Measurements from ENCODE around the gene PNCK.
"Not testable (repeated sequence)": the region's sequence is repeated elsewhere in the genome, so short reads cannot be mapped to it uniquely, and the experiment has no call there.

The PNCK gene

DNA sequence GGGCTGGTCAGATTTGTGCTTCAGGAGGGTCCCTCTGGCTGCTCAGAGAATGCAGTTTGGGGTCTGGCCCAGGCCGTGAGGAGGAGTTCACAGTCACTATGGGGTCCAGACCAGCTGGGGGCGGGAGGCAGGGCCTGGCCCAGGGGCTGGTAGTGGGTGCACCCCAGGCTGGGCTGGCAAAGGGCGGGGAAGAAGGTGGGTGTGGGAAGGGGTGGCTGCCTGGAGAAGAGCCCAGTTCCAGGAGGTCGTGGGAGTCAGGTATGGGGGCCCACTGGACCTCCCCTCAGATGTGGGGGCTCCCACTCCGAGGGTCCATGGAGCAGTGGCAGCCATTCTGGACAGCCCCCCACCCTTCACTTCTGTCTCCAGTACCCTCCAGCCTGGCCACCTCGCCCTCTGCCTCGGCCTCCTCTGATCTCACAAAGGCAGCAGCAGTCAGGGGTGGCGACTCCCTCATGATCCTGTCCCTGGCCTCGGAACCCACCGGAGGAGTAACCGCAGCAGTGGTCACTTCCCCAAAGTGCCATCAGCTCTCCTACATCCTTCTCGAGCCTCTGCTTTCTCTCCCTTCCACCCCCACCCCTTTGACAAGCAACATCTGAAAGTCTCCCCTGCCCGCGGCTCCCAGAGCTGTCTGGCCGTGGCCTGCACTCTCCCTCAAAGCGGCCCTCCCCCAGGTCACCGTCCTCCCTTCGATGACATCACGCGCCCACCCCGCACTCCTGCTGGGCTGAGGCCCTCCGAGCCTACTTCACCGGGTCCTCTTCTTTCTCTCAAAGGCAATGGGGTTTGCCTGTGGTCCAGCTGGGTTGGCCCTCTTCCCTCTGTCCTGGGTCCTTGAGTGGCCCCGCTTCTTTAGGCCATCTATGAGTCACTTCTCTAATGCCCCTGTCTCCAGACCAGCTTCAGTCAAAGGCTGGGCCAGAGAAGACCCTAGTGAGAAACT, 12.4 kb upstream of the PNCK start:
- peak; percentile 2 to 21 for DNase-seq

DNA sequence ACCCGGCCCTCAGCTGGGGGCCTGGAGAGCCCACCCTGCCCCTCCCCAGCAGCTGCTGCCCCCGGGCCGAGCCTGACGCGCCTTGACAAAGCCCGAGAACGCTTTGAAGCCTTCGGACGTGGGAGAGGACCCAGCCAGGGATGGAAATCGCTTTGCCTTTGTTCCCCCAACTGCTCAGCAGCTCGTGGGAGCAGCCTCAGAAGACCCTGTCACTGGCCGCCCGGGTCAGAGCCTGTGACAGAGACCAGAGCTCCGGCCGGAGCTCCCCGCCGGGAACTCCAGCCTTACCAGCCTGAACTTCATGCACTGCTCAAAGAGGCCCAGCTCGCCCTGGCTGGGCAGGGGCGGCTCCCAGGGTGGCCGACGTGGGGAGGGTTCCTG, 11.5 kb upstream of the PNCK start:
- no peak for DNase-seq

DNA sequence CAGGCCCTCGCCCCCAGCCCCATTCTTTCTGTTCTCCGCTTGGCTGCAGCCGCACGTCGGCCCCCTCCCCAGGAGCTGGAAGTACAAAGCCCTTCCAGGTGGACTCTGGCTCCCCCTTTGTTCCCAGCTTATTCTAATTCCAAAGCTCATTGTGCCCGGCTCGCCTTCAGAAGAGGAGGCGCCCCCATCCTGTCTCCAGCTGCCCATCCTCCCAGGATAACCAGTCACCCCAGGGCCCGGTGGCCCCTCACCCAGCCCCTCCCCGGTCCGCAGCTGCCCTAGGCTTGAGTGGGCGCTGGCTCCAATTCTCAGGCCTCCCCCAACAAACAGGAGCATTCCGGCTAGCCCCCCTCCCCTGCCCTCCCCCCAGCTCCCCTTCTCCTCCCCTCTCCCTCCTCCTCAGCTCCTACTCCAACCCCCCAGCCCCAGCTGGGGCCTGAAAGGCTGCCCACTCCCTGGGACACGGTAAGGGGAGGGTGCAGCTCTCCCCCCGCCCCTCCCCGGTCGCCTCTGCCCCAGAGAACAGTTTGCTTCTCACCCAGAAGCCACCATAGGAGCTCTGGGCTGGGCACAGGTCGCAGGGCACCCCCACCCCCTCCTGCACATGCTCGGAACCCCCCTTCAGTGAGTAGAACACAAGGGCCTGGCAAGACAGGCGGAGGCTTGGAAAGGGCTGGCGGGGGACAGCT, 11.0 kb upstream of the PNCK start:
- no peak for DNase-seq

GRCh38 chrX:153683486-153683885, 9.9 kb upstream of the PNCK start:
- DNase-seq: not testable (repeated sequence)

GRCh38 chrX:153681175-153681574, 7.6 kb upstream of the PNCK start:
- no peak for DNase-seq

- DNase-seq: no peak
Observed at GRCh38 chrX:153674219-153674851, 722 bp upstream of the PNCK start.

DNA sequence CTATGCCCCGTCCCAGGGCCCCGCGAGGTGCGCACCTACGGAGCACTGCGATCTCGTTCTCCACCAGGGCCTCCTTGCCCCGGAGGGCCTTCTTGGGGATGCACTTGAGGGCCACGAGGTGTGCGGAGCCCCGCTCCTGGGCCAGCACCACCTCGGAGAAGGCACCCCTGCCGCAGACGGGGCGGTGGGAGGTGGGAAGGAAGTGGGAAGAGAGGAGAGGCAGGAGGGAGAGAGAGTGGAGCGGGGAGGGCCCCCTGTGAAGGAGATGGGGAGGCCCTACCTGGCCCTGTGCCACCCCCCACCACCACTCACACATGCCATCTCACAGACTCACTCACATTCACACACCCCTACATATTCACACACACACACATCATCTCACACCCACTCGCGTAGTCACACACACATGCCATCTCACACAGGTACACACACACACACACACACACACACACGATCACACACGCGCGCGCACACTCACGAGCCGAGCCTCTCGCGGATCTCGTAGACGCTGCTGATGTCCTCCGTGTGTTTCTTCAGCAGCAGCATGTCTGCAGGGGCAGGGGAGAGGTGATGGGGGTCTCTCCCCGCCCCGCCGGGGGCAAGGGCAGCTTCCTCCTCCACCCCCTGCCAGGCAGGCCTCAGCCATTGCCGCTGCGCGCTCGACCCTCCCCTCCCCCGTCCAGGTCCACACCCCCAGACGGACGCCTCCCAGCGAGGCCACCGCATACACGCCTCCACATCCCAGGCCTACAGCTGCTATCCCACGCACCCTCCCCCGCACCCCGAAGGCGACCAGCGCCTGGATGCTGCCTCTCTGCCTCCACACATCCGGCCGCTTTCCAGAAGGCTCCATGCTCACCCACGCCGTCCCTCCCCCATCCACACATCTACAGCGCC, 834 bp downstream of the PNCK start:
- no peak for DNase-seq

GRCh38 chrX:153671589-153672530, 1.8 kb downstream of the PNCK start:
- no peak for DNase-seq

GRCh38 chrX:153670748-153671588, 2.6 kb downstream of the PNCK start:
- DNase-seq: no peak

- no peak for DNase-seq
Observed at GRCh38 chrX:153669901-153670731, 3.5 kb downstream of the PNCK start.

GRCh38 chrX:153669174-153669890, 4.3 kb downstream of the PNCK start:
- peak in 1 of 2 donors; percentile 10 for DNase-seq

- no peak for DNase-seq
Observed at GRCh38 chrX:153668423-153669173, 5.0 kb downstream of the PNCK start.

- DNase-seq: peak; percentile 59 to 89
Observed at GRCh38 chrX:153667956-153668396, 5.6 kb downstream of the PNCK start.

DNA sequence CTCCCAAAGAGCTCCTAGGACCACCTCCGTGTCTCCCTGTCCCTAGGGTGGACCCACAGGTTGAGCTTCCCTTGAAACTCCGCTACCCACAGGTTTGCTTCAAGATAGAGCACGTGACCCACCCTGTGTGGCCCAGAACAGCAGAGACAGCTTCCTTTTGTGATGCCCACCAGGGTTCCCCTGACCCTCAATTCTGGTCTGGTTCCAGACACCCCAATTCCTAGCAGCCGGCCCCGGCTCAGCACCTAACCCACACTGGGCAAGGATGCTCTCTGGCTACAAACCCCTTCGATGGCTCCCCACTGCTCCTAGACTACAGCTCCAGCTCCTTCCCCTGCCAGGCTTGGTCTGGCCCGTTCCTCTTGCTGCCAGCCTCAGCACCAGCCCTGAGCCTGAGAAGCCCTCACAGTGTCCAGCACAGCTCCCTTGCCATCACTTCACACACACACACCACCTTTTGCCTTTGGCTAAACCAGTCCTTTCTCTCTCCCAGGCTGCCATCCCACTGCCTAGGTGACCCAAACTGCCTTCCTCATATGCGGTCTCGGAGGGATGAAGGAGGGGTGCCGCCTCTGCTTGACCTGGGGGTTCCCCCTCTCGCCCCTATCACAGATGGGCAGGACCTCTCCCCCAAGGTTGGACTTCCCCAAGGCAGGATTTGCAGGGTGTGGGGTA, 6.2 kb downstream of the PNCK start:
- no peak for DNase-seq

DNA sequence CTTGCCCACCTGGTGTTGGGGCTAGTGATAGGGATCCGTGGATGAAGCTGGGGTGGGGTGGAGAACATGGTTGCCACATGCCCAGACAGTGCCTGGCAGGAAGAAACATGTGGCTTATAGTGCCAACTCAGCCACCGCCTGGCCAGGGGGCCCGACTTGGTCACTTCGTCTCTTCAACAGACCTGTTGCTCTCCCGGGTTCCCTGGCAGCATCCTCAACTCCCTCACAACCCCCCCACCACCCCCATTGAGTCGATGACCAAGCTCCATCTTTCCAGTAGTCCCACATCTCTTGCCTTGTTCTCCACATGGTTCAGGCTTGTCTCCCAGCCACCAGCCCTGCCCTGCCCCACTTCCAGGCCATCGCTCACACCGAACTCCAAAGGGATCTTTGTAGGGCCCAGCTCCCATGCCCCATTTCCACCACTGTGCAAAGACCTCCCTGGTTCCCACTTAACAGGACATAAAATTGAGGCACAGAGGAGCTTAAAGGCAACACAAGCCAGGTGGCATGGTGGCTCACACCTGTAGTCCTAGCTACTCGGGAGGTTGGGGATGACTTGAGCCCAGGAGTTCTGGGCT, 7.8 kb downstream of the PNCK start:
- no peak for DNase-seq

DNA sequence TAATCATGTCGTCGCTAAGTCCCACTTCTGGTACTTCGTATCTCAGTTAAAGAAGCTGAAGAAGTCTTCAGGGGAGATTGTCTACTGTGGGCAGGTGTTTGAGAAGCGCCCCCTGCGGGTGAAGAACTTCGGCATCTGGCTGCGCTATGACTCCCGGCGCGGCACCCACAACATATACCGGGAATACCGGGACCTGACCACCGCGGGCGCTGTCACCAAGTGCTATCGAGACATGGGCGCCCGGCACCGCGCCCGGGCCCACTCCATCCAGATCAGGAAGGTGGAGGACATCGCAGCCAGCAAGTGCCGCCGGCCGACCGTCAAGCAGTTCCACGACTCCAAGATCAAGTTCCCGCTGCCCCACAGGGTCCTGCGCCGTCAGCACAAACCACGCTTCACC, 11.3 kb downstream of the PNCK start:
- DNase-seq: peak in 1 of 2 donors; percentile 35

DNA sequence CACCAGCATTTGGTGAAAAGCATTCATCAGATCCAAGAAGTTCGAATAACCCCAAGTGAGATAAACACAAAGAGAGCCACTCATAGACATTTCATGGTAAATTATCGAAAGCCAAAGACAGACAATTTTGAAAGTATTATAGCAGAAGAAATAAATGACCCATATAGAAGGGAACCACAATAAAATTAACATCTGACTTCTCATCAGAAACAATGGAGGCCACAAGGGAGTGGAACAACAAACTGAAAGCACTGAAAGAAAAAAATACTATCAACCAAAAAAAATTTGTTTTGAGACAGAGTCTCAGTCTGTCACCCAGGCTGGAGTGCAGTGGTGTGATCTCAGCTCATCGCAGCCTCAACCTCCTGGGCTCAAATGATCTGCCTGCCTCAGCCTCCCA, 14.3 kb downstream of the PNCK start:
- DNase-seq: no peak

All from inflammatory macrophage treated with lipopolysaccharide for 1 hour (primary cell).